Common myeloid progenitor, CD34-positive (primary cell): ENCODE data around the gene FAM53B.
A peak's percentile ranks its signal among the peaks of the same experiment; 100 is the strongest.

Experiments
- CTCF ChIA-PET: fragments of 350-600 bp; sonication (Branson Sonifier 250); formaldehyde crosslinking; loops from one replicate; lab custom pipeline; 2021; ENCODE audit warnings: antibody characterized with exemption; lab: Charles Lee
- POLR2A ChIA-PET: fragments of 350-600 bp; sonication (Branson Sonifier 250); formaldehyde crosslinking; loops from one replicate; lab custom pipeline; 2021; ENCODE audit warnings: antibody characterized with exemption; lab: Charles Lee
- DNase-seq, 3 donors: peaks; one replicate each; pipeline versions ENCODE4 v3.0.0 to v3.0.0-alpha.2; 2013
- H3K27ac ChIP-seq, 2 experiments: 1 replicate in 1 of 2; 2 replicates in 1 of 2; pipeline ENCODE4 v1.7.0; 2013; ENCODE audit warnings: inconsistent platforms in 2 of 2, low read length in 2 of 2, mild to moderate bottlenecking in 2 of 2, low read depth in 1 of 2, moderate library complexity in 1 of 2; ENCODE audit not compliant: severe bottlenecking in 2 of 2, insufficient read depth in 1 of 2, poor library complexity in 1 of 2
- H3K27me3 ChIP-seq, 5 experiments: replicated peaks in 2 of 5; 1 replicate in 3 of 5; 2 replicates in 2 of 5; pipeline versions ENCODE4 v1.6.1 to v1.7.0; 2013; ENCODE audit warnings: low read length in 4 of 5, mild to moderate bottlenecking in 2 of 5, moderate library complexity in 2 of 5, inconsistent platforms in 1 of 5; ENCODE audit not compliant: insufficient read depth in 5 of 5, control insufficient read depth in 4 of 5
- H3K36me3 ChIP-seq, 4 experiments: 1 replicate in 2 of 4; 2 replicates in 2 of 4; pipeline versions ENCODE4 v1.6.1 to v1.7.0; 2013; ENCODE audit warnings: low read length in 3 of 4, control low read depth in 1 of 4, mild to moderate bottlenecking in 1 of 4; ENCODE audit not compliant: control insufficient read depth in 4 of 4, insufficient read depth in 4 of 4
- H3K4me1 ChIP-seq, 4 experiments: 1 replicate in 3 of 4; 2 replicates in 1 of 4; pipeline versions ENCODE4 v1.6.1 to v1.7.1; 2013; ENCODE audit warnings: low read length in 3 of 4, mild to moderate bottlenecking in 3 of 4, control low read depth in 1 of 4, inconsistent platforms in 1 of 4, moderate library complexity in 1 of 4; ENCODE audit not compliant: control insufficient read depth in 4 of 4, insufficient read depth in 4 of 4; ENCODE audit errors: control extremely low read depth in 1 of 4
- H3K4me3 ChIP-seq, 7 experiments: 1 replicate in 4 of 7; 2 replicates in 3 of 7; pipeline versions ENCODE4 v1.5.1 to v1.7.0; 2013; ENCODE audit warnings: mild to moderate bottlenecking in 7 of 7, low read length in 6 of 7, moderate library complexity in 6 of 7, inconsistent platforms in 2 of 7, low read depth in 2 of 7, control low read depth in 1 of 7; ENCODE audit not compliant: insufficient read depth in 4 of 7, control insufficient read depth in 1 of 7; ENCODE audit errors: extremely low read depth in 1 of 7
- H3K9me3 ChIP-seq, 5 experiments: 1 replicate in 4 of 5; 2 replicates in 1 of 5; pipeline versions ENCODE4 v1.6.1 to v1.7.1; 2013; ENCODE audit warnings: low read length in 4 of 5, mild to moderate bottlenecking in 2 of 5, inconsistent platforms in 1 of 5, low read depth in 1 of 5, moderate library complexity in 1 of 5; ENCODE audit not compliant: control insufficient read depth in 4 of 5, insufficient read depth in 2 of 5; ENCODE audit errors: control extremely low read depth in 1 of 5
- WGBS: methylation state at CpG from one replicate; pipeline ENCODE4 v1.1.5; 2013; ENCODE audit not compliant: insufficient coverage; 5-methylcytosine and 5-hydroxymethylcytosine counted together

FAM53B gene

DNA sequence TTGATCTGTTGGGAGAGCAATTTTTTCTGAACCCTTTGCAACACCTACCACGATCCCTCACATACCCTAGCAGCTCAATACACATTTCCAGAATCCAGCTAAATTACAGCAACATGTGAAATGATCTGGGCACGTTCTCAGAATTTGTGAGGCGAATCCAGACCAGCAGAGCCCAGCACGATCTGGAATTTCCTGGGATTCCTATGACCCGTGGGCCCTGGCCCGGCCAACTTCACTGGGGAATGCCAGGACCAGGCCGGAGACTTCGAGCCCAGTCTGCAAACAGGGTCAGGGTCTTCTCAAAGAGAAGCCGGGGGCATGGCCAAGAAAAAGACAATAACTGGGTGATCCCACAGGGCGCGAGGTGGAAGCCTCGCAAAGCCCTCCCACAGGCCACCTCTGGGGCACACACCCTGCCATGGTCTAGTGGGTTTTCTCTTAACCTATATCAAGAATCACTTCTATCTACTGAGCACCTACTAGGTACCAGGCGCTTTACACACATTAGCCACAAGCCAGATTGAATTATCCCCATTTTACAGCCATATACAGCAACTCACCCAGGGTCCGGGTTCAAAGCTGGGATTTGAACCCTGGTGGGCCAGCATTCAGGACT is 33.8 kb downstream of the FAM53B start:
- Histone ChIP-seq H3K36me3 (peaks cover 3 to 16% (median 9%) of the 10 kb centered on the region in 4 experiments), H3K27me3 (no peaks in the 10 kb centered on the region), H3K4me1 (peaks cover 4 to 38% (median 18%) of the 10 kb centered on the region in 4 experiments), H3K27ac (no peak overlapping the region), H3K4me3 (no peak overlapping the region), H3K9me3 (no peaks in the 10 kb centered on the region)
- POLR2A ChIA-PET: no interaction called here
- CTCF ChIA-PET: interaction anchor here (0.8 to 10.2 kb wide), 3 partner anchors 9 to 66 kb away, joined by 3 to 109 read pairs (median 3); no protein-coding TSS in a partner anchor
- 87% methylated on average over 13 of the region's 14 CpGs for WGBS
- no peak for DNase-seq

DNA sequence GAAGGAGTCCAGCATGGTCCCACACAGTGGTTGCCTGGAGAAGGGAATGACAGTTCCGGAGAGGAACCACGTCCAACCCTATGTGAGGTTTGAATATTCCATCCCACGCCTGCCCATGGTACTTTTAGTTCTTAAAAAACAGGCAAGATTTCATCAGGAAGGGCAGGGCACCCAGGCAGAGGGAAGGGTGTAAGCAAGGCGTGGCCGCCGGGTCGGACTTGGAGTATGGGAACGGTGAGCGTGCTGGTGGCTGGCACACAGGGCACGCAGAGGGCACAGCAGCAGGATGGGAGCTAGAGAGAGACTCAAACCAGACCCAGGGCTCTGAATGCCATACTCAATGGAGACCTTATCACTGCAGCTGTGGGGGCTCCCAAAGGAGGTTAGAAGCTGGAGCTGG is 34.3 kb downstream of the FAM53B start:
- Histone ChIP-seq H3K4me3 (no peak overlapping the region), H3K4me1 (peaks cover 4 to 41% (median 18%) of the 10 kb centered on the region in 4 experiments), H3K27ac (no peak overlapping the region), H3K36me3 (peaks cover 4 to 21% (median 14%) of the 10 kb centered on the region in 4 experiments), H3K9me3 (no peaks in the 10 kb centered on the region), H3K27me3 (no peaks in the 10 kb centered on the region)
- no peak for DNase-seq
- POLR2A ChIA-PET: no interaction called here
- WGBS: 98% methylated on average over 10 of the region's 10 CpGs
- CTCF ChIA-PET: interaction anchor here (0.8 to 10.2 kb wide), 3 partner anchors 10 to 66 kb away, joined by 3 to 109 read pairs (median 3); no protein-coding TSS in a partner anchor

DNA sequence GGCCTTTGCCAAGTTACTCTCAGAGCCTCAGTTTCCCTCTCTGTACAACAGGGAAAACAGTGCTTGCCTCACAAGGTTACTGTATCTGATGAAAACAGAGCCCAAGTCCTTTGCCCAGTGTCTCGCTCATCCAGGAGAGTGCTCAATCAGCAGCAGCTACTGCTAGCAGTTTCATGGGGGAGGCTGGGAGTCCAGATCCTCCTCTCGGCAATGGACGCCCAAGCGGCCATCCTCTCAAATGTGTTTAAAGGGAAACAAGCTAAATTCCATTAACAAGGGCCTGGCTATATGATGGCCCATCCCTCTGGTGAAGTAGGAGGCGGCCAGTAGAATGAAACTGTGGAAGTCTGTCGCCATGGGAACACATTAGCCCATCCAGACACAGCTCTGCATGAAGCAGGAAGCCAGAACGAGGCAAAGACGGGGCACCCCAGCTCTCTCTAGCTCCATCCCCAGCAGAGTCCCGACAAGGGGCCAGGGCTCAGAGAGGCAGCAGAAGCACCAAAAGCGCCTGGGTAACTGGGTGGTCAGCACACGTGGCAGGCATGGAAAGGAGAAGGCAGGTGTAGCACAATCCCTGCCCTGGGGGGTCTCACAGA is 35.2 kb downstream of the FAM53B start:
- H3K9me3 ChIP-seq: no peaks in the 10 kb centered on the region
- no peak overlapping the region for H3K4me3 ChIP-seq
- H3K4me1 ChIP-seq: peaks cover 4 to 41% (median 18%) of the 10 kb centered on the region in 4 experiments
- H3K36me3 ChIP-seq: peaks cover 5 to 29% (median 17%) of the 10 kb centered on the region in 4 experiments
- DNase-seq: peak in 2 of 3 donors; percentile 32 to 37
- 91% methylated on average over 10 of the region's 11 CpGs for WGBS
- no peak overlapping the region for H3K27ac ChIP-seq
- ChIA-PET POLR2A (no interaction called here), CTCF (interaction anchor here (0.5 to 10.2 kb wide), 11 partner anchors 11 to 169 kb away, joined by 3 to 109 read pairs (median 3); no protein-coding TSS in a partner anchor)
- H3K27me3 ChIP-seq: no peaks in the 10 kb centered on the region

DNA sequence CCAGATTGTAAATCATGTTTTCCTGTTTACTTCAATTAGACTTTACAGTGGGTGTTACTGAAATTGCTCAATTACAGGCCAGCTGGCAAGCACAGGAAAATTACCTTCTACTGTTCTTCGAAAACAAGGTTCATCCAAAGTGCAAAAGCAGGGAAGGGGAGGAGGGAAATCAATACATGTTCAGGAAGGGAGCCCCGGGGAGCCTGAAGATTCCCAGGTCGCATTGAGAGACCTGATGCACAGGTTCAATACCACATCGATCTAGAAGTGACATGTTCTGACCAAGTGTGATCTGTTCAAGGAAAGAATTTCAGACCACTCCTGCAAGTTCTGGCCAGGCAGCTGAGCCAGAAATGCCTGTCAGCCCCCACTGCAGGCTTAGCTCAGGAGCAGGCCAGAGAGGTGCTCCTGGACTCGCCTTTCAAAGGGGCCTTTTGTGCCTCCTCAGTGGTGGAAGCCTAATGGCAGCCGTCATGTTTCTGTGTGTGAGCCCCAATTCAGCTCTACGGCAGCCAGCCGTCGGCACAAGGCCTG is 35.9 kb downstream of the FAM53B start:
- H3K4me1 ChIP-seq: peaks cover 4 to 41% (median 19%) of the 10 kb centered on the region in 4 experiments
- POLR2A ChIA-PET: no interaction called here
- peaks cover 5 to 36% (median 20%) of the 10 kb centered on the region in 4 experiments for H3K36me3 ChIP-seq
- no peaks in the 10 kb centered on the region for H3K27me3 ChIP-seq
- CTCF ChIA-PET: interaction anchor here (1.0 to 10.2 kb wide), 10 partner anchors 11 to 168 kb away, joined by 3 to 109 read pairs (median 4); no protein-coding TSS in a partner anchor
- no peak overlapping the region for H3K27ac ChIP-seq
- DNase-seq: no peak
- WGBS: 64% methylated on average over 7 of the region's 9 CpGs
- no peaks in the 10 kb centered on the region for H3K9me3 ChIP-seq
- no peak overlapping the region for H3K4me3 ChIP-seq

DNA sequence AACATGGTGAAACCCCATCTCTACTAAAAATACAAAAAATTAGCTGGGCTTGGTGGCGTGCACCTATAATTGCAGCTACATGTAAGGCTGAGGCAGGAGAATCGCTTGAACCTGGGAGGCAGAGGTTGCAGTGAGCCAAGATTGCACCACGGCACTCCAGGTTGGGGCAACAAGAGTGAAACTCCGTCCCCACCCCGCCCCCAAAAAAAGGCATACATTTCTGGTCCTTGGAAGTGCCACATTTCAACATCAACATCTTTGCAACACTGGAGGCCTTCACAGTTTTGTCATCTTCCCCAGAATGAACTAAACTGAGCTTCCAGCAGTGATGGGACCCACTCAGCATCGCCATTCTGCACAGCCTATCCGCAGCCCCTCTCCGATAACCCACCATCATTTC is 36.6 kb downstream of the FAM53B start:
- Histone ChIP-seq H3K4me3 (no peak overlapping the region), H3K36me3 (peaks cover 5 to 40% (median 22%) of the 10 kb centered on the region in 4 experiments), H3K9me3 (no peaks in the 10 kb centered on the region), H3K4me1 (peaks cover 4 to 45% (median 23%) of the 10 kb centered on the region in 4 experiments), H3K27ac (no peak overlapping the region), H3K27me3 (no peaks in the 10 kb centered on the region)
- CTCF ChIA-PET: interaction anchor here (0.6 to 10.2 kb wide), 7 partner anchors 12 to 325 kb away, joined by 3 to 109 read pairs (median 4); no protein-coding TSS in a partner anchor
- DNase-seq: no peak
- POLR2A ChIA-PET: interaction anchor here (0.6 kb wide), 1 partner anchor 164 kb away, joined by 3 read pairs; no protein-coding TSS in a partner anchor
- 100% methylated on average over 6 of the region's 8 CpGs for WGBS

DNA sequence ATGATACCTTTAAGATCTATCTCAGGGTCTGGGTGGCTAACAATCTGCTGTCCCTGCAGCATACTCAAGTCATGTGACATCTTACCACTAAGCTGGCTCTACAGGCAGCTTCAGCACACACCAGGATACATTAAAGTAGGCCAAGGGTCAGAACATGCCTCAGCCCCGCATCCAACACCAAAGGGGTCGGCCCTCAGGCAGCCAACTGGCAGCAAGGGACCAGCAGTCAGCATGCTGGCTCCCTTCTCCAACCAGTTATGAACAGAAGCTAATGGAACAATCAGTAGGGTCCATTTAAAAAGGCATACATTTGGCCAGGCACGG is 37.1 kb downstream of the FAM53B start:
- WGBS: 94% methylated on average over 3 of the region's 3 CpGs
- ChIA-PET POLR2A (interaction anchor here (0.6 kb wide), 1 partner anchor 164 kb away, joined by 3 read pairs; no protein-coding TSS in a partner anchor), CTCF (interaction anchor here (0.6 to 10.2 kb wide), 7 partner anchors 12 to 325 kb away, joined by 3 to 109 read pairs (median 5); no protein-coding TSS in a partner anchor)
- Histone ChIP-seq H3K4me1 (peaks cover 7 to 50% (median 28%) of the 10 kb centered on the region in 4 experiments), H3K4me3 (no peak overlapping the region), H3K27ac (no peak overlapping the region), H3K27me3 (no peaks in the 10 kb centered on the region), H3K36me3 (peaks cover 5 to 42% (median 22%) of the 10 kb centered on the region in 4 experiments), H3K9me3 (no peaks in the 10 kb centered on the region)
- no peak for DNase-seq
